Activated naive CD4-positive, alpha-beta T cell treated with anti-CD3 and anti-CD28 coated beads for 36 hours (primary cell): ENCODE measurements around the gene TIFAB. TPM values are rescaled to one million over a fixed set of nuclear protein-coding genes. Genes with fewer than 3 reads are reported as not detected.

Experiments used
- CTCF ChIA-PET: fragments of 350-600 bp; sonication (Branson Sonifier 250); formaldehyde crosslinking; loops from one replicate; lab custom pipeline; 2021; ENCODE audit warnings: antibody characterized with exemption; lab: Charles Lee
- DNase-seq: peaks from one replicate; pipeline ENCODE4 v3.0.0-alpha.2; 2020
- H3K27ac Mint-ChIP-seq: one replicate; pipeline ENCODE4 v1.8.0; 2021; ENCODE audit warnings: mild to moderate bottlenecking, mixed read lengths
- H3K27me3 Mint-ChIP-seq: one replicate; pipeline ENCODE4 v1.8.0; 2021; ENCODE audit warnings: low read depth, mixed read lengths
- H3K36me3 Mint-ChIP-seq: one replicate; pipeline ENCODE4 v1.8.0; 2021; ENCODE audit warnings: low read depth, mixed read lengths
- H3K4me1 Mint-ChIP-seq: one replicate; pipeline ENCODE4 v1.8.0; 2021; ENCODE audit warnings: low read depth, mixed read lengths
- H3K4me3 Mint-ChIP-seq: one replicate; pipeline ENCODE4 v1.8.0; 2021; ENCODE audit warnings: mild to moderate bottlenecking, moderate library complexity, mixed read lengths
- H3K9me3 Mint-ChIP-seq: one replicate; pipeline ENCODE4 v1.8.0; 2021; ENCODE audit warnings: mixed read lengths
- intact Hi-C: fragments of 100-400 bp; cut with micrococcal nuclease; formaldehyde crosslinking; loops from one replicate; pipeline ENCODE4 v1.15.1; 2023
- total RNA-seq, 2 experiments: library from RNA; stranded (reverse); gene quantifications; one replicate each; pipeline ENCODE4 v1.2.3, GENCODE V29; 2021

TIFAB gene
- total RNA-seq, 2 experiments from 2014 or later, result not detected

GRCh38 chr5:135489466-135490244 lies 37.5 kb upstream of the TIFAB start:
- CTCF ChIA-PET, result interaction anchor here (0.9 to 2.1 kb wide), 2 partner anchors 23 to 62 kb away, joined by 3 to 11 read pairs; no protein-coding TSS in a partner anchor
- intact Hi-C loops, result loop anchor here (2.0 to 5.0 kb wide), 2 partner anchors 53 to 452 kb away; no protein-coding TSS in a partner anchor
- H3K4me1 Mint-ChIP-seq, result peaks cover 14% of the 10 kb centered on the region
- H3K4me3 Mint-ChIP-seq, result no peak overlapping the region
- no peaks in the 10 kb centered on the region for H3K36me3 Mint-ChIP-seq
- no peaks in the 10 kb centered on the region for H3K9me3 Mint-ChIP-seq
- no peak overlapping the region for H3K27ac Mint-ChIP-seq
- peaks cover 67% of the 10 kb centered on the region for H3K27me3 Mint-ChIP-seq
- no peak for DNase-seq

- CTCF ChIA-PET, result interaction anchor here (1.2 to 2.3 kb wide), 3 partner anchors 23 to 77 kb away, joined by 3 to 11 read pairs (median 7); no protein-coding TSS in a partner anchor
- no peaks in the 10 kb centered on the region for H3K36me3 Mint-ChIP-seq
- intact Hi-C loops, result no loop called here
Measured at GRCh38 chr5:135488727-135489465, 36.7 kb upstream of the TIFAB start.

GRCh38 chr5:135487839-135488514 lies 35.8 kb upstream of the TIFAB start:
- no peak for DNase-seq
- no peaks in the 10 kb centered on the region for H3K36me3 Mint-ChIP-seq
- CTCF ChIA-PET, result interaction anchor here (0.5 to 2.3 kb wide), 7 partner anchors 10 to 984 kb away, joined by 3 to 11 read pairs (median 3); no protein-coding TSS in a partner anchor
- H3K4me1 Mint-ChIP-seq, result peaks cover 12% of the 10 kb centered on the region
- intact Hi-C loops, result no loop called here
- H3K4me3 Mint-ChIP-seq, result no peak overlapping the region
- H3K9me3 Mint-ChIP-seq, result no peaks in the 10 kb centered on the region
- peaks cover 61% of the 10 kb centered on the region for H3K27me3 Mint-ChIP-seq
- H3K27ac Mint-ChIP-seq, result no peak overlapping the region

More at GRCh38 chr5:135488727-135489465, 36.7 kb upstream of the TIFAB start:
- DNase-seq, result no peak
- Mint-ChIP-seq H3K27ac (no peak overlapping the region), H3K27me3 (peaks cover 64% of the 10 kb centered on the region), H3K9me3 (no peaks in the 10 kb centered on the region), H3K4me1 (peaks cover 14% of the 10 kb centered on the region), H3K4me3 (no peak overlapping the region)

- Mint-ChIP-seq H3K4me3 (no peak overlapping the region), H3K9me3 (no peaks in the 10 kb centered on the region), H3K4me1 (peaks cover 12% of the 10 kb centered on the region), H3K36me3 (no peaks in the 10 kb centered on the region), H3K27ac (no peak overlapping the region), H3K27me3 (peaks cover 54% of the 10 kb centered on the region)
- CTCF ChIA-PET, result interaction anchor here (2.1 to 2.3 kb wide), 2 partner anchors 21 to 64 kb away, joined by 7 to 11 read pairs; no protein-coding TSS in a partner anchor
- no peak for DNase-seq
- intact Hi-C loops, result no loop called here
Measured at GRCh38 chr5:135487037-135487395, 34.9 kb upstream of the TIFAB start.

DNA sequence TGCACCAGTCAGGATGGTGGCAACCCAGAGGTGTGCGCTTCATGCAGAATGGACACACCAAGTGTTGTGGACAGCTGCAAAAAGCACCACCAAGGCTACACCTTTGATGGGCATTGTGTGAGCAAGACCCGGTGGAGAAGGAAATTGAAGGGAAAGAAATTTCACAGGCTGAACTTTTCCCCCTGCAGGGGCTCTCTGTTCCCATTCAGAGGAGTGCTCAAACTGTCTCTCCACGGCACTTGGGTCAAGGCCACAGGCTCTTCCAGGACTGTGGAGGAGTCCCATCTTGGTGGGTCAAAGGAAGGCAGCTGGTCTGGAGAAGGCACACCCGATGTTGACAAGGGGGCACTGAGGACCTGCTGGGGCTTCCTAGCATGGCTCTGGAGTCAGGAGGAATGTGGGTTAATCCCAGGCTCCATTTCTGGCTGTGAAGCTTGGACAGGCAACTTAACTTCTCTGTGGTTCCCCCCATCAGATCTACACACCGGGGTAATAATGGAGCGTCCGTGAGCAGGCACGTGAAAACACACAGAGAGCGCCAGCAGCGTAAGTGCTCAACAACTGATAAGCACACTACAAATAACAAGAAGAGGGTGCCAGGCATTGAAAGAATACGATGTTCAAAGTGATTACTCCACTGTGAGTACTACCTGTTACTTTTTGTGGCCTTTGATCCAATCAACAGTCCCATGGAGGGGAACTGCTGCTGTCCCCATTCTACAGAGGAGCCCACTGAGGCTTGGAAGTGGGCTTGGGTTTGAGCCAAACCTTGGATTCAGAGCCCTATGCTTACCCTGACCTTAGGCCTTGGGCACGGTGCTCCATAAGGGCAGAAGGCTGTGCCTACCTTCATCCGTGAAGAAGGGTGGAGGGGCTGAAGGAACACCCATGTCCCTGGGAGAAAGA lies 34.2 kb upstream of the TIFAB start:
- intact Hi-C loops, result no loop called here
- CTCF ChIA-PET, result interaction anchor here (0.9 to 2.3 kb wide), 3 partner anchors 21 to 65 kb away, joined by 3 to 11 read pairs (median 7); no protein-coding TSS in a partner anchor
- Mint-ChIP-seq H3K4me3 (no peak overlapping the region), H3K4me1 (peaks cover 12% of the 10 kb centered on the region), H3K36me3 (no peaks in the 10 kb centered on the region), H3K9me3 (no peaks in the 10 kb centered on the region), H3K27ac (no peak overlapping the region), H3K27me3 (peaks cover 50% of the 10 kb centered on the region)
- DNase-seq, result no peak

GRCh38 chr5:135484674-135485086 lies 32.5 kb upstream of the TIFAB start:
- CTCF ChIA-PET, result interaction anchor here (1.3 kb wide), 1 partner anchor 27 kb away, joined by 5 read pairs; no protein-coding TSS in a partner anchor
- peaks cover 35% of the 10 kb centered on the region for H3K27me3 Mint-ChIP-seq
- DNase-seq, result no peak

GRCh38 chr5:135483254-135483653 lies 31.1 kb upstream of the TIFAB start:
- no peaks in the 10 kb centered on the region for H3K36me3 Mint-ChIP-seq
- no peak overlapping the region for H3K4me3 Mint-ChIP-seq
- no peaks in the 10 kb centered on the region for H3K9me3 Mint-ChIP-seq

More at GRCh38 chr5:135484674-135485086, 32.5 kb upstream of the TIFAB start:
- intact Hi-C loops, result no loop called here
- Mint-ChIP-seq H3K27ac (no peak overlapping the region), H3K4me3 (no peak overlapping the region), H3K36me3 (no peaks in the 10 kb centered on the region), H3K4me1 (peaks cover 6% of the 10 kb centered on the region), H3K9me3 (no peaks in the 10 kb centered on the region)

GRCh38 chr5:135482381-135482933 lies 30.3 kb upstream of the TIFAB start:
- intact Hi-C loops, result no loop called here
- DNase-seq, result no peak
- peaks cover 21% of the 10 kb centered on the region for H3K27me3 Mint-ChIP-seq
- H3K4me1 Mint-ChIP-seq, result no peaks in the 10 kb centered on the region
- no peaks in the 10 kb centered on the region for H3K9me3 Mint-ChIP-seq
- H3K4me3 Mint-ChIP-seq, result no peak overlapping the region
- no peak overlapping the region for H3K27ac Mint-ChIP-seq
- no peaks in the 10 kb centered on the region for H3K36me3 Mint-ChIP-seq
- CTCF ChIA-PET, result no interaction called here

More at GRCh38 chr5:135483254-135483653, 31.1 kb upstream of the TIFAB start:
- DNase-seq, result no peak
- H3K27me3 Mint-ChIP-seq, result peaks cover 28% of the 10 kb centered on the region
- CTCF ChIA-PET, result interaction anchor here (0.6 to 1.3 kb wide), 2 partner anchors 25 to 145 kb away, joined by 3 to 5 read pairs; no protein-coding TSS in a partner anchor
- intact Hi-C loops, result no loop called here
- H3K27ac Mint-ChIP-seq, result no peak overlapping the region
- H3K4me1 Mint-ChIP-seq, result no peaks in the 10 kb centered on the region

GRCh38 chr5:135481909-135482311 lies 29.8 kb upstream of the TIFAB start:
- CTCF ChIA-PET, result no interaction called here
- intact Hi-C loops, result no loop called here
- H3K4me1 Mint-ChIP-seq, result no peaks in the 10 kb centered on the region
- H3K4me3 Mint-ChIP-seq, result no peak overlapping the region
- H3K9me3 Mint-ChIP-seq, result no peaks in the 10 kb centered on the region
- H3K27me3 Mint-ChIP-seq, result peaks cover 16% of the 10 kb centered on the region
- no peak overlapping the region for H3K27ac Mint-ChIP-seq
- no peak for DNase-seq
- no peaks in the 10 kb centered on the region for H3K36me3 Mint-ChIP-seq

GRCh38 chr5:135481387-135481786 lies 29.2 kb upstream of the TIFAB start:
- H3K4me1 Mint-ChIP-seq, result no peaks in the 10 kb centered on the region
- H3K4me3 Mint-ChIP-seq, result no peak overlapping the region
- no peaks in the 10 kb centered on the region for H3K36me3 Mint-ChIP-seq
- no peaks in the 10 kb centered on the region for H3K9me3 Mint-ChIP-seq
- intact Hi-C loops, result no loop called here
- CTCF ChIA-PET, result no interaction called here
- peaks cover 15% of the 10 kb centered on the region for H3K27me3 Mint-ChIP-seq
- DNase-seq, result no peak
- no peak overlapping the region for H3K27ac Mint-ChIP-seq

- H3K4me3 Mint-ChIP-seq, result no peak overlapping the region
- CTCF ChIA-PET, result interaction anchor here (2.3 kb wide), 1 partner anchor 14 kb away, joined by 6 read pairs; no protein-coding TSS in a partner anchor
- intact Hi-C loops, result no loop called here
- peaks cover 11% of the 10 kb centered on the region for H3K27me3 Mint-ChIP-seq
- H3K27ac Mint-ChIP-seq, result no peak overlapping the region
- H3K4me1 Mint-ChIP-seq, result no peaks in the 10 kb centered on the region
- no peaks in the 10 kb centered on the region for H3K9me3 Mint-ChIP-seq
- no peaks in the 10 kb centered on the region for H3K36me3 Mint-ChIP-seq
- no peak for DNase-seq
Measured at GRCh38 chr5:135480511-135480910, 28.4 kb upstream of the TIFAB start.
